NCI-H1436 (cell line): ENCODE results near the gene LATS1.
A peak's percentile ranks its signal among the peaks of the same experiment; 100 is the strongest.
"Not testable (repeated sequence)": the region's sequence is repeated elsewhere in the genome, so short reads cannot be mapped to it uniquely, and the experiment has no call there.

Source experiments
- DNase-seq: peaks from one replicate; lab custom pipeline; 2025; lab: John Stamatoyannopoulos, UW

LATS1 gene

DNA sequence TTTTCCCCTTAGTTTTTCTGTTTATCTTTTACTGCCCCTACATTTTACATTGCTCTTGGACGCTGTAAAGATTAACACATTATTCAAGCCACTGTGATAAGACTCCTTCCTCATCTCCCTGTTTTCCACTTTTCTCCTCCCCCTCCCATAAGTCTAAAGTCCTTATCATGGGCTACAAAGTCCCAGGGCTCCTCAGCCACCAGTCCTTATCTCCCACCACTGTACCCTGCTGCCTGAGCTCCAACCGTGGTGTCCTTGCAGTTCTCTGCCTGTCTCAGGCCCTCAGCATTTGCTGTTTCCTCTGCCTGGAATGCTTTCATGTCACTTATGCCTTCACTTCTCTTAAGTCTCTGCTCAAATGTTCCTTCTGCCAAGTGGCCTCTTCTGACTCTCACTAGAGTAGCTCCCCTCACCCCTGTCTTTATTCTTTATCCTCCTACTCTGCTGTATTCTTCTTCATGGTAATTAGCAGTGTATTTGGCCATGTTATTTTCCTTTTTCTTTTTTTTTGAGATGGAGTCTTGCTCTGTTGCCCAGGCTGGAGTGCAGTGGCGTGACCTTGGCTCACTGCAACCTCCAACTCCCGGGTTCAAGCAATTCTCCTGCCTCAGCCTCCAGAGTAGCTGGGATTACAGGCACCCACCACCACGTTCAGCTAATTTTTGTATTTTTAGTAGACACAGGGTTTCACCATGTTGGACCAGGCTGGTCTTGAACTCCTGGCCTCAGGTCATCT is 10.8 kb upstream of the LATS1 start:
- no peak for DNase-seq

DNA sequence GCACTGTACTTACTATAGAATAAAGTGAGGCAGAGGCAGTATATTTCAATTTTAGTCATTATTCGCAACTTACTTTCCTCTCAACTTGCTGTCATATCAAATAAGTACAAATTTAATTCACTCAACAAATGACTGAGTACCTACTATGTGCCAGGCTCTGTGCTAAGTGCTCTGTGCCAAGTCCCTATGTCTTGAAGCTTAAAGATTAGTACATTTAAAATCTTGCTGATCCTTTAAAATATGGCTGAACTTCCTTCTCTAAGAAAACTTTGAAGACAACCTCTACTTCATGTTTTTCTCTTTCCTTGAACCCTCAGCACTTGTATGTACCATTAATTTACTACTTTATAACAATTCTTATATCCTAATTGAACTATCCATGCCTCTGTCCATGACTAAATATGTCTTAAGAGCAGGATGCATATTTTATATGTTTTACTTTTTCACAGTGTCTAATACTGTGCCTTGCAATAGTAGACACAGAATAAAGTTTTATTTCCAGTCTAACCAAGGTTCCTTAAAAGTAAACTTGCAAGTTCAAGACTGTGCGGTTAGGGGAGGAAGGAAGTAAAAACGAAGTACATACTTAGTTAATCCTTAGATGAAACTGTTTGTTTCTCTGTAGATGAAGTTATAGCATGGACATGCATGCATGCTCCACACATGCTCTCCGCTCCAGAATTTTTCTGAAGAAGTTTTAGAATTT is 10.0 kb upstream of the LATS1 start:
- DNase-seq = no peak

- no peak for DNase-seq
Measured at GRCh38 chr6:149725785-149726184, 7.9 kb upstream of the LATS1 start.

DNA sequence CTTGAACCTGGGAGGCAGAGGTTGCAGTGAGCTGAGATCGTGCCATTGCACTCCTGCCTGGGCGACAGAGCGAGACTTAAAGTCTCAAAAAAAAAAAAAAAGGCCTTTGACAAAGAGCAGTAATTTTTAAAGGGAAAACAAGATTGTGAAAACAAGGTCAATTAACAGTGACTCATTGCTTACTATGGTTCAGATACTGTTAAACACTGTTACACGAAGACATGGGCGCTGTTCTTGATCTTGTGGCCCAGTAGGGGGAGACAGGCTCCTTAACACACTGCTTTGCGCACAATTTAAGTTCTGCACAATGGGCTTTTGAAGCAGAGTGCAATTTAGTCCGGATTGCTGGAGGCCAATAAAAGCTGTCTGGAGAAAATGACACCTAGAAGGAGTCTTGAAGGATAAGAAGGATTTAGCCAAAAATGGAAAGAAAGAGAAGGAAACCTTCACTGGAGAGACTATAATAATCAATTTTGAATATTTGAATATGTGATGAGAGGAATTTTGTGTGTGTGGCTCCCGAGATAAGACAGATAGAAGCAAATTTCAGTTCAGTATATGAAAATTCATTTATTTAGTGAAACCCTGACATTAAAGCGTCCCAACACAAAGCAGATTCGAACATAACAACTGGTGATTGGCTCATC is 6.0 kb upstream of the LATS1 start:
- DNase-seq = peak; percentile 49

- no peak for DNase-seq
Measured at GRCh38 chr6:149723262-149723661, 5.4 kb upstream of the LATS1 start.

- DNase-seq = no peak
Measured at GRCh38 chr6:149719531-149719930, 1.6 kb upstream of the LATS1 start.

DNA sequence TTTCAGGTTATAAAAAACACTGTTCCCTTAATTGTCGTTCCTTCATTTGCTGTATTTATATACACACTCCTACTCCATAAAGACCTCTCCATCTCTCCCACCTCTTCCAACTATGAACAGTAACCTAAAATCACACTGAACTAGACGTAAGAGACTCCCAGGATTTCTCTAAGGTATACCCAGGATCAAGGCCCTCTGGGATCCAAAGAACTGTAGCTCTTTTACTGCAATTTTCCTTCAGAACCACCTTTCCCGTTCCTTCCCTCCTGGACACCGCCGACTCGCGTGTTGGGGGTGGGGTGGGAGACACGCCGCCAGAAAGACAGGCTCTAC is 680 bp downstream of the LATS1 start:
- no peak for DNase-seq

- DNase-seq = no peak
Measured at GRCh38 chr6:149716181-149716963, 1.5 kb downstream of the LATS1 start.

DNA sequence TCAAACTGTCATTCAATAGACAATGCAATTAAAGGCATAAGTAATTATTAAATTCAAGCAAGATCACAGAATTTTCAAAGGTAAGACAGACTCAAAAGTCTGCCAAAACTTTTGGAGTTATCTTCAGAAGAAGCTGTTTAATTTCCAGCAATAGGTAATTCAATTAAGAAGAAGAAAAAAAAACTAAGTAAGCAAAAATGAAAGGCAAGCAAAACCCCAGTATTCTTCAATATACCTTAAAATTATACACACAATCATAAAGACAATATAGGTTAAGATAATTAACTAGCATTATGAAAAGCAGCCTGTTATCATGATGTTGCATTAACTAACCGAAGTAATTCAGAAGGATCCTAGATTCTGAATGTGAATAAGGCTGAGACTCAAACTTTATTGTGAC is 3.5 kb downstream of the LATS1 start:
- DNase-seq = no peak

- no peak for DNase-seq
Measured at GRCh38 chr6:149711711-149712110, 6.2 kb downstream of the LATS1 start.

DNA sequence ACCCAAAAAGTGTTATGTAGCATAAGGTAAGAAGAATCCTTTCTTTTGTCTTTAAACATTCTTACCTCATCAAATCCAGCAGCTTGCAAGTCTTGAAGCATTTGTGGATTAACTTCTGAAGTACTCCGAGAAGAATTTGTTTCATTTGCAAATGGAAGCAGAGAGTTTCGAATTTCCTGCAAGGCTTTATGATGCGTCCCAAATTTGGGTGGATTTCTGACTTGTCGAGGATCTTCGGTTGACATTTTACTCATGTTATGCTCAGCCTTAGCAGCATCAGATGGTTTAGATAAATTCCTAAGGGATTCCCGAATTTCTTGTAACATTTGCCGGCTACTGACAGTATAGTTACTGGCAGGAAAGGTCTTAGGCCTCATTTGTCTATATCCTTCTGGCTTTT is 16.2 kb downstream of the LATS1 start:
- no peak for DNase-seq

GRCh38 chr6:149699150-149699549 is 18.8 kb downstream of the LATS1 start:
- DNase-seq = no peak

DNA sequence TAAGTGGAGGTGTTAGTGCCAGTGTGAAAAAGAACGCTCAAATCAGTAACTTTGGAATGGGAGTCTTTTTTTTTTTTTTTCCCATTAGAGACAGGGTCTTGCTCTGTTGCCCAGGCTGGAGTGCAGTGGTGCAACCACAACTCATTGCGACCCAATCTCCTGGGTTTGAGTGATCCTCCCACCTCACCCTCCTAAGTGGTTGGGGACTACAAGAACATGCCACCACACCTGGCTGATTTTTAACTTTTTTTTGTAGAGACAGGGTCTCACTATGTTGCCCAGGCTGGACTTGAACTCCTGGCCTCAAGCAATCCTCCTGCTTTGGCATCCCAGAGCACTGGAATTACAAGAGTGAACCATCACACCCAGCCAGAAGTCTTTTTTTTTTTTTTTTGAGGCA is 19.7 kb downstream of the LATS1 start:
- no peak for DNase-seq

DNA sequence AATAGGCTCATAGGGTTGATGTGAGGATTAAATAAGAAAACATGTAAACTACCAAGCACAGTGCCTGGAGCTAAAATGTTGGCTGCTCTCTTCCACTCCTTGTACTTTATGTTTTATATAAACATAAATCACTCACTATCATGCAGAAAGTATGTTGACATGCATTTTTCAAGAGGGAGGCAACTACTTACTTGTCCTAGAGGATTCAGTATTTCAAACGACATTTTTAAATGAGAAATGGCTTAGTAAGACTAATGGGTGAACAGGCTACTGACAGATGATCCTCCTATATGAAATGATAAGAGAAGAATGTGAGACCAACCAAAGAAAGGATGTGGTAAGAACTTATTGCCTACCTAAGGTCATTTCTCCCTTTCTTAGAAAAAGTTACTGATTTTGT is 21.0 kb downstream of the LATS1 start:
- no peak for DNase-seq

DNA sequence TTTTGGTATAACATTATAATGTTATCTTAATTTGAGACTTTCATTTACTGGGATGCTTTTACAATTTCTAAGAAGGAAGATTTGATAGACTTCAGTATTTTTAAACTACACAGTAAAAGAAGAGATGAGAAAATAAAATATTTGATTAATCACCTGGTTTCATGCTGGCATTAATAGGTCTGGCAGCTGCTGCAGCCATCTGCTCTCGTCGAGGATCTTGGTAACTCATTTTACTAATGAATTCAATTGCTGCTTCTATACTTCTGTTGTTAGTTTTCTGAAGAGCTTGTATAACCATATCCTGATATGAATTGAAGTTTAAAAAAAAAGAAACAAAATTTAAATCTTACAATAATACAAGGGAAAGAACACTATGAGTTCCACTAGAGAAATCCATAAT is 23.0 kb downstream of the LATS1 start:
- DNase-seq = no peak

GRCh38 chr6:149691201-149691600 is 26.7 kb downstream of the LATS1 start:
- no peak for DNase-seq

- DNase-seq = no peak
Measured at GRCh38 chr6:149686230-149686629, 31.7 kb downstream of the LATS1 start.

- no peak for DNase-seq
Measured at GRCh38 chr6:149683256-149683859, 34.5 kb downstream of the LATS1 start.

- DNase-seq = not testable (repeated sequence)
Measured at GRCh38 chr6:149681845-149682244, 36.1 kb downstream of the LATS1 start.

GRCh38 chr6:149681209-149681608 is 36.7 kb downstream of the LATS1 start:
- no peak for DNase-seq

GRCh38 chr6:149680503-149680902 is 37.4 kb downstream of the LATS1 start:
- DNase-seq = no peak

- DNase-seq = not testable (repeated sequence)
Measured at GRCh38 chr6:149672265-149672664, 45.6 kb downstream of the LATS1 start.
